CD8-positive, alpha-beta memory T cell (primary cell): Measurements from ENCODE around the gene ZNF609. TPM values are rescaled to one million over a fixed set of nuclear protein-coding genes. Genes with fewer than 3 reads are reported as not detected.

Experiments
- CTCF ChIA-PET: fragments of 350-600 bp; sonication (Branson Sonifier 250); formaldehyde crosslinking; loops from one replicate; lab custom pipeline; 2021; ENCODE audit warnings: antibody characterized with exemption; lab: Charles Lee
- POLR2A ChIA-PET: fragments of 350-600 bp; sonication (Branson Sonifier 250); formaldehyde crosslinking; loops from one replicate; lab custom pipeline; 2021; ENCODE audit warnings: antibody characterized with exemption; lab: Charles Lee
- DNase-seq, 5 donors: peaks; one replicate each; pipeline versions ENCODE4 v3.0.0 to v3.0.0-alpha.2; 2020 to 2022; ENCODE audit warnings: mixed read lengths in 1 of 5
- H3K27ac ChIP-seq: one replicate; pipeline ENCODE4 v1.7.0; 2013; ENCODE audit warnings: low read depth, mild to moderate bottlenecking, low read length, moderate library complexity
- H3K27me3 ChIP-seq: 2 replicates; pipeline ENCODE4 v1.7.0; 2013; ENCODE audit warnings: low read length, mild to moderate bottlenecking; ENCODE audit not compliant: insufficient read depth, poor library complexity, severe bottlenecking
- H3K36me3 ChIP-seq: 2 replicates; pipeline ENCODE4 v1.7.0; 2013; ENCODE audit warnings: mild to moderate bottlenecking, low read length, moderate library complexity; ENCODE audit not compliant: insufficient read depth
- H3K4me1 ChIP-seq: 2 replicates; pipeline ENCODE4 v1.7.0; 2013; ENCODE audit warnings: mild to moderate bottlenecking, low read length, moderate library complexity; ENCODE audit not compliant: insufficient read depth
- H3K4me3 ChIP-seq: 2 replicates; pipeline ENCODE4 v1.7.0; 2013; ENCODE audit warnings: mild to moderate bottlenecking, low read length
- H3K9me3 ChIP-seq: 2 replicates; pipeline ENCODE4 v1.7.0; 2013; ENCODE audit warnings: mild to moderate bottlenecking, low read length
- H3K27ac Mint-ChIP-seq, 8 donors: one replicate each; pipeline ENCODE4 v1.8.0; 2020 to 2021; ENCODE audit warnings: mixed read lengths in 8 of 8, mild to moderate bottlenecking in 6 of 8, inconsistent platforms in 3 of 8, moderate library complexity in 3 of 8
- H3K27me3 Mint-ChIP-seq, 2 donors: one replicate each; pipeline ENCODE4 v1.8.0; 2020 to 2021; ENCODE audit warnings: mixed read lengths in 2 of 2, mild to moderate bottlenecking in 1 of 2, moderate library complexity in 1 of 2
- H3K36me3 Mint-ChIP-seq, 3 donors: one replicate each; pipeline ENCODE4 v1.8.0; 2020 to 2021; ENCODE audit warnings: mixed read lengths in 3 of 3, inconsistent platforms in 1 of 3, mild to moderate bottlenecking in 1 of 3
- H3K4me1 Mint-ChIP-seq, 3 donors: one replicate each; pipeline ENCODE4 v1.8.0; 2020 to 2021; ENCODE audit warnings: mixed read lengths in 3 of 3, inconsistent platforms in 1 of 3, mild to moderate bottlenecking in 1 of 3
- H3K4me3 Mint-ChIP-seq, 7 donors: one replicate each; pipeline ENCODE4 v1.8.0; 2020 to 2021; ENCODE audit warnings: mixed read lengths in 7 of 7, mild to moderate bottlenecking in 6 of 7, moderate library complexity in 4 of 7, inconsistent platforms in 2 of 7
- H3K9me3 Mint-ChIP-seq, 5 donors: one replicate each; pipeline ENCODE4 v1.8.0; 2020 to 2022; ENCODE audit warnings: mixed read lengths in 5 of 5, mild to moderate bottlenecking in 3 of 5, moderate library complexity in 2 of 5, inconsistent platforms in 1 of 5
- polyA plus RNA-seq: library from polyadenylated mRNA; unstranded; fragments of 300-500 nt; fragmentation: Illumina TruSeq; gene quantifications from one replicate; pipeline ENCODE4 v1.2.3, GENCODE V29; 2021
- total RNA-seq, 2 experiments: library from RNA; stranded (reverse); gene quantifications; one replicate each; pipeline ENCODE4 v1.2.3, GENCODE V29; 2021

The ZNF609 gene
- total and polyA plus RNA-seq, 3 experiments from 2014 or later, result 10.7 to 38.9 (median 38.0) TPM

GRCh38 chr15:64522226-64522823 is 61.9 kb downstream of the ZNF609 start:
- Mint-ChIP-seq H3K4me1 (peaks cover 55 to 86% (median 79%) of the 10 kb centered on the region in 3 donors), H3K27me3 (no peaks in the 10 kb centered on the region), H3K9me3 (no peaks in the 10 kb centered on the region), H3K36me3 (peaks cover 0 to 19% (median 15%) of the 10 kb centered on the region in 3 donors), H3K27ac (peak overlapping the region in 3 of 8 donors; percentile 10 to 38 (median 22)), H3K4me3 (no peak overlapping the region)
- ChIA-PET CTCF (no interaction called here), POLR2A (no interaction called here)
- H3K4me3 ChIP-seq, result no peak overlapping the region
- H3K27ac ChIP-seq, result no peak overlapping the region
- H3K9me3 ChIP-seq, result no peaks in the 10 kb centered on the region
- no peaks in the 10 kb centered on the region for H3K27me3 ChIP-seq
- H3K36me3 ChIP-seq, result no peaks in the 10 kb centered on the region
- H3K4me1 ChIP-seq, result peaks cover 21% of the 10 kb centered on the region
- DNase-seq, result no peak

- Histone ChIP-seq H3K4me1 (peaks cover 25% of the 10 kb centered on the region), H3K27me3 (no peaks in the 10 kb centered on the region), H3K4me3 (no peak overlapping the region), H3K36me3 (no peaks in the 10 kb centered on the region), H3K27ac (no peak overlapping the region), H3K9me3 (no peaks in the 10 kb centered on the region)
- no peak overlapping the region for H3K4me3 Mint-ChIP-seq
- H3K36me3 Mint-ChIP-seq, result peaks cover 0 to 20% (median 11%) of the 10 kb centered on the region in 3 donors
- peaks cover 57 to 88% (median 81%) of the 10 kb centered on the region in 3 donors for H3K4me1 Mint-ChIP-seq
- POLR2A ChIA-PET, result no interaction called here
- CTCF ChIA-PET, result no interaction called here
- H3K27me3 Mint-ChIP-seq, result no peaks in the 10 kb centered on the region
- H3K27ac Mint-ChIP-seq, result peak overlapping the region in 1 of 8 donors; percentile 10
- H3K9me3 Mint-ChIP-seq, result no peaks in the 10 kb centered on the region
- DNase-seq, result no peak
Observed at GRCh38 chr15:64523240-64523639, 62.9 kb downstream of the ZNF609 start.

- H3K27ac Mint-ChIP-seq, result no peak overlapping the region
- DNase-seq, result no peak
- Histone ChIP-seq H3K4me1 (peaks cover 19% of the 10 kb centered on the region), H3K4me3 (no peak overlapping the region), H3K36me3 (no peaks in the 10 kb centered on the region), H3K27me3 (no peaks in the 10 kb centered on the region), H3K9me3 (no peaks in the 10 kb centered on the region), H3K27ac (no peak overlapping the region)
- peaks cover 49 to 86% (median 66%) of the 10 kb centered on the region in 3 donors for H3K4me1 Mint-ChIP-seq
- peaks cover 0 to 28% (median 8%) of the 10 kb centered on the region in 3 donors for H3K36me3 Mint-ChIP-seq
- no peaks in the 10 kb centered on the region for H3K9me3 Mint-ChIP-seq
- H3K4me3 Mint-ChIP-seq, result no peak overlapping the region
- no peaks in the 10 kb centered on the region for H3K27me3 Mint-ChIP-seq
- POLR2A ChIA-PET, result interaction anchor here (1.0 kb wide), 1 partner anchor 11 kb away, joined by 10 read pairs; no protein-coding TSS in a partner anchor
- CTCF ChIA-PET, result no interaction called here
Observed at GRCh38 chr15:64524778-64525177, 64.4 kb downstream of the ZNF609 start.

- peaks cover 54 to 86% (median 65%) of the 10 kb centered on the region in 3 donors for H3K4me1 Mint-ChIP-seq
- H3K4me3 ChIP-seq, result no peak overlapping the region
- no peaks in the 10 kb centered on the region for H3K36me3 ChIP-seq
- no peaks in the 10 kb centered on the region for H3K9me3 ChIP-seq
- no peak overlapping the region for H3K27ac ChIP-seq
- ChIA-PET CTCF (no interaction called here), POLR2A (interaction anchor here (1.0 kb wide), 1 partner anchor 12 kb away, joined by 10 read pairs; no protein-coding TSS in a partner anchor)
- no peaks in the 10 kb centered on the region for H3K9me3 Mint-ChIP-seq
- H3K4me3 Mint-ChIP-seq, result no peak overlapping the region
- peaks cover 15% of the 10 kb centered on the region for H3K4me1 ChIP-seq
- DNase-seq, result no peak
- peaks cover 5 to 26% (median 10%) of the 10 kb centered on the region in 3 donors for H3K36me3 Mint-ChIP-seq
- no peaks in the 10 kb centered on the region for H3K27me3 ChIP-seq
- H3K27ac Mint-ChIP-seq, result peak overlapping the region in 1 of 8 donors; percentile 19
- H3K27me3 Mint-ChIP-seq, result no peaks in the 10 kb centered on the region
Observed at GRCh38 chr15:64525828-64526530, 65.6 kb downstream of the ZNF609 start.

GRCh38 chr15:64527263-64527984 is 67.0 kb downstream of the ZNF609 start:
- Mint-ChIP-seq H3K36me3 (peaks cover 5 to 22% (median 10%) of the 10 kb centered on the region in 3 donors), H3K9me3 (no peaks in the 10 kb centered on the region), H3K4me1 (peaks cover 50 to 83% (median 64%) of the 10 kb centered on the region in 3 donors), H3K27me3 (no peaks in the 10 kb centered on the region), H3K27ac (peak overlapping the region in 3 of 8 donors; percentile 4 to 63 (median 42)), H3K4me3 (peak overlapping the region in 1 of 7 donors; percentile 2)
- no peaks in the 10 kb centered on the region for H3K27me3 ChIP-seq
- H3K27ac ChIP-seq, result no peak overlapping the region
- ChIA-PET CTCF (no interaction called here), POLR2A (interaction anchor here (0.6 kb wide), 1 partner anchor 1015 kb away, joined by 4 read pairs; no protein-coding TSS in a partner anchor)
- no peaks in the 10 kb centered on the region for H3K9me3 ChIP-seq
- no peak overlapping the region for H3K4me3 ChIP-seq
- DNase-seq, result no peak
- peaks cover 18% of the 10 kb centered on the region for H3K4me1 ChIP-seq
- H3K36me3 ChIP-seq, result no peaks in the 10 kb centered on the region

- Mint-ChIP-seq H3K4me1 (peaks cover 54 to 87% (median 70%) of the 10 kb centered on the region in 3 donors), H3K9me3 (no peaks in the 10 kb centered on the region)
Observed at GRCh38 chr15:64528871-64529270, 68.5 kb downstream of the ZNF609 start.

GRCh38 chr15:64530472-64530871 is 70.1 kb downstream of the ZNF609 start:
- Histone ChIP-seq H3K27me3 (no peaks in the 10 kb centered on the region), H3K36me3 (no peaks in the 10 kb centered on the region), H3K27ac (no peak overlapping the region), H3K4me1 (peaks cover 29% of the 10 kb centered on the region), H3K9me3 (no peaks in the 10 kb centered on the region), H3K4me3 (no peak overlapping the region)
- Mint-ChIP-seq H3K27me3 (no peaks in the 10 kb centered on the region), H3K36me3 (peaks cover 5 to 30% (median 7%) of the 10 kb centered on the region in 3 donors), H3K4me1 (peaks cover 48 to 83% (median 66%) of the 10 kb centered on the region in 3 donors), H3K9me3 (no peaks in the 10 kb centered on the region), H3K27ac (no peak overlapping the region), H3K4me3 (no peak overlapping the region)
- ChIA-PET POLR2A (no interaction called here), CTCF (interaction anchor here (1.2 kb wide), 1 partner anchor 103 kb away, joined by 3 read pairs; no protein-coding TSS in a partner anchor)
- no peak for DNase-seq

More at GRCh38 chr15:64528871-64529270, 68.5 kb downstream of the ZNF609 start:
- Histone ChIP-seq H3K36me3 (no peaks in the 10 kb centered on the region), H3K4me3 (no peak overlapping the region), H3K27me3 (no peaks in the 10 kb centered on the region), H3K4me1 (peaks cover 24% of the 10 kb centered on the region), H3K27ac (no peak overlapping the region), H3K9me3 (no peaks in the 10 kb centered on the region)
- ChIA-PET POLR2A (no interaction called here), CTCF (no interaction called here)
- H3K4me3 Mint-ChIP-seq, result no peak overlapping the region
- no peak for DNase-seq
- H3K36me3 Mint-ChIP-seq, result peaks cover 5 to 29% (median 10%) of the 10 kb centered on the region in 3 donors
- no peaks in the 10 kb centered on the region for H3K27me3 Mint-ChIP-seq
- peak overlapping the region in 1 of 8 donors; percentile 79 for H3K27ac Mint-ChIP-seq
